GM06990 (cell line): ENCODE data around the gene RBM25.
A peak's percentile ranks its signal among the peaks of the same experiment; 100 is the strongest.

ENCODE experiments used
- DNase-seq: peaks from one replicate; pipeline ENCODE4 v3.0.0-alpha.2; 2011; ENCODE audit not compliant: insufficient read length; ENCODE audit errors: extremely low read depth
- H3K27me3 ChIP-seq: replicated peaks from 2 replicates; pipeline ENCODE4 v1.6.0; 2011; ENCODE audit warnings: low read length; ENCODE audit not compliant: control insufficient read depth, insufficient read depth
- H3K36me3 ChIP-seq: 2 replicates; pipeline ENCODE4 v1.5.1; 2011; ENCODE audit warnings: low read length; ENCODE audit not compliant: control insufficient read depth, insufficient read depth
- H3K4me3 ChIP-seq: replicated peaks from 2 replicates; pipeline ENCODE4 v1.5.1; 2011; ENCODE audit warnings: low read depth, mild to moderate bottlenecking, control low read depth, low read length
- CTCF ChIP-seq: IDR thresholded peaks from 2 replicates; pipeline ENCODE4 v1.5.1; 2011; ENCODE audit warnings: low read length, control low read depth, mild to moderate bottlenecking, inconsistent platforms; ENCODE audit not compliant: insufficient read depth, poor library complexity, severe bottlenecking

Gene RBM25

GRCh38 chr14:73172500-73172899, 114.2 kb downstream of the RBM25 start:
- H3K36me3 ChIP-seq = peaks cover 17% of the 10 kb centered on the region
- TF ChIP-seq CTCF = no peak
- no peaks in the 10 kb centered on the region for H3K27me3 ChIP-seq
- DNase-seq = no peak
- H3K4me3 ChIP-seq = no peak overlapping the region

- DNase-seq = no peak
- Histone ChIP-seq H3K36me3 (peaks cover 17% of the 10 kb centered on the region), H3K4me3 (no peak overlapping the region), H3K27me3 (no peaks in the 10 kb centered on the region)
- peak; percentile 46 for TF ChIP-seq CTCF
Observed at GRCh38 chr14:73173092-73173735, 114.9 kb downstream of the RBM25 start.
